Type B pancreatic cell (in vitro differentiated cells): ENCODE measurements around the gene RNU11. TPM values are rescaled to one million over a fixed set of nuclear protein-coding genes. Genes with fewer than 3 reads are reported as not detected.

ENCODE experiments used
- DNase-seq: peaks from one replicate; pipeline ENCODE4 v3.0.0; 2021; ENCODE audit warnings: mixed read lengths; ENCODE audit not compliant: unreplicated experiment; ENCODE audit errors: extremely low spot score
- H3K27ac Mint-ChIP-seq: 2 replicates; pipeline ENCODE4 v1.8.0; 2021; ENCODE audit warnings: mild to moderate bottlenecking, mixed read lengths
- H3K27me3 Mint-ChIP-seq: 2 replicates; pipeline ENCODE4 v1.8.0; 2021; ENCODE audit warnings: mixed read lengths
- H3K36me3 Mint-ChIP-seq: 2 replicates; pipeline ENCODE4 v1.8.0; 2021; ENCODE audit warnings: mixed read lengths
- H3K4me1 Mint-ChIP-seq: one replicate; pipeline ENCODE4 v1.8.0; 2021; ENCODE audit warnings: mixed read lengths; ENCODE audit not compliant: unreplicated experiment
- H3K4me3 Mint-ChIP-seq: 2 replicates; pipeline ENCODE4 v1.8.0; 2021; ENCODE audit warnings: mild to moderate bottlenecking, mixed read lengths
- H3K9me3 Mint-ChIP-seq: 2 replicates; pipeline ENCODE4 v1.8.0; 2021; ENCODE audit warnings: mixed read lengths
- total RNA-seq: library from RNA; stranded (reverse); gene quantifications from 2 replicates; pipeline ENCODE4 v1.2.1, GENCODE V29; 2021; ENCODE audit warnings: low replicate concordance
- TF ChIP-seq, protein P1 (sequence below): fragments of 200-600 bp; sonication (generic); conservative IDR thresholded peaks from 2 replicates; pipeline ENCODE4 v1.5.0; 2021; ENCODE audit warnings: antibody characterized with exemption, mild to moderate bottlenecking

The RNU11 gene
- total RNA-seq, 1 donor from 2014 or later = not detected

DNA sequence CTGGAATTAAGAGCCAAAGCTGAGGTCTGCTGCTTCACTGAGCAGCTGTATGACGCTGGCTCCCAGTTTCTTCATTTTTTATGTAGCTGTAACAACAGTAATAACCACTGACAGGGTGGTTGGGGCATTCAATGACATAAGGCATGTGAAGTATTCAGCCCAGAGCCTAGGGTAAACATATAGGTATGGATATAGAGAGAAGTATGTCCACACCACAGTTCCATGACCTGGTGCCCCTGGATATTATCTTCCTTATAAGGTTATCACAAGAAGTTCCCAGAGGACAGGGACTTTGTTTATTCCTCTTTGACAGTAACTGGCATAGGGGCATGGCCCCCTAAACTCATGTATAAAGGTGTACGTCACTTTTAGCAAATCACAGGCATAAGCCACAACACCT, 41.6 kb upstream of the RNU11 start:
- no peak for DNase-seq
- H3K27ac Mint-ChIP-seq = no peak overlapping the region
- no peaks in the 10 kb centered on the region for H3K9me3 Mint-ChIP-seq
- H3K4me3 Mint-ChIP-seq = no peak overlapping the region
- TF ChIP-seq, protein P1, sequence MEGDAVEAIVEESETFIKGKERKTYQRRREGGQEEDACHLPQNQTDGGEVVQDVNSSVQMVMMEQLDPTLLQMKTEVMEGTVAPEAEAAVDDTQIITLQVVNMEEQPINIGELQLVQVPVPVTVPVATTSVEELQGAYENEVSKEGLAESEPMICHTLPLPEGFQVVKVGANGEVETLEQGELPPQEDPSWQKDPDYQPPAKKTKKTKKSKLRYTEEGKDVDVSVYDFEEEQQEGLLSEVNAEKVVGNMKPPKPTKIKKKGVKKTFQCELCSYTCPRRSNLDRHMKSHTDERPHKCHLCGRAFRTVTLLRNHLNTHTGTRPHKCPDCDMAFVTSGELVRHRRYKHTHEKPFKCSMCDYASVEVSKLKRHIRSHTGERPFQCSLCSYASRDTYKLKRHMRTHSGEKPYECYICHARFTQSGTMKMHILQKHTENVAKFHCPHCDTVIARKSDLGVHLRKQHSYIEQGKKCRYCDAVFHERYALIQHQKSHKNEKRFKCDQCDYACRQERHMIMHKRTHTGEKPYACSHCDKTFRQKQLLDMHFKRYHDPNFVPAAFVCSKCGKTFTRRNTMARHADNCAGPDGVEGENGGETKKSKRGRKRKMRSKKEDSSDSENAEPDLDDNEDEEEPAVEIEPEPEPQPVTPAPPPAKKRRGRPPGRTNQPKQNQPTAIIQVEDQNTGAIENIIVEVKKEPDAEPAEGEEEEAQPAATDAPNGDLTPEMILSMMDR = no peak
- peaks cover 4% of the 10 kb centered on the region for H3K4me1 Mint-ChIP-seq
- H3K36me3 Mint-ChIP-seq = peaks cover 5% of the 10 kb centered on the region
- H3K27me3 Mint-ChIP-seq = no peaks in the 10 kb centered on the region

DNA sequence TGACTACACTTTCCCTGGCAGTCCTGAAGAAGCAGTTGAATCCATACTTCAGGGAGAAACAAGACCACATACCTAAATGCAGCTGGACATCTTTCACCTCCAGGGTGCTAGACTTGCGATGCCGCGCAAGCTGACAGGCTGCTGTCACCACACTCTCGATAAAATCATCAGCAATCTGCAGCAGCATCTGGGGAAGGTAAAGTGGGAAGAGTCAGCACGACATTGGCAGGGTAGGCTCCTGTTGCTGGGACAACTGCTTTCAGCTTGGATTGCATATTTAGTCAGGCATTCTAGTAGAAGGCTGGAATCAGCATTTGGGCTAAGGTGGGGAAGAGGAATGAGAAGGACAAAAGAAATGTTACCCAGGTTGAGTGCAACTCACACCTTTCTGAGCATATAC, 35.2 kb upstream of the RNU11 start:
- H3K9me3 Mint-ChIP-seq = no peaks in the 10 kb centered on the region
- DNase-seq = no peak
- no peak overlapping the region for H3K27ac Mint-ChIP-seq
- TF ChIP-seq, protein P1 = no peak
- H3K27me3 Mint-ChIP-seq = no peaks in the 10 kb centered on the region
- peaks cover 16% of the 10 kb centered on the region for H3K36me3 Mint-ChIP-seq
- no peaks in the 10 kb centered on the region for H3K4me1 Mint-ChIP-seq
- H3K4me3 Mint-ChIP-seq = no peak overlapping the region

DNA sequence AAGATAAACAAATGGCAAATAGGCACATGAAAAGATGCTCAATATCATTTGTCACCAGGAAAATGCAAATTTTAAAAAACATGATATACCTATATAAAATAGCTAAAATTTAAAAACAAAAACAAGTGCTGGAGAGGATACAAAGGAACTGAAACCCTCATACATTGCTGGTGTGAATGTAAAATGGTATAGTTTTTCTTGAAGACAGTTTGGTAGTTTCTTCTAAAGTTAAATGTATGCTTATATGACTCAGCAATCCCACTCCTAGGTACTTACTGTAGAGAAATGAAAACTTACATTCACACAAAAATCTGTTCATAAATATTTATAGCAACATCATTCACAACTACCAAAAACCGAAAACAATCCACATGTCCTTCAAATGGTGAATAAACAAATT, 16.7 kb upstream of the RNU11 start:
- H3K36me3 Mint-ChIP-seq = peaks cover 5% of the 10 kb centered on the region
- no peaks in the 10 kb centered on the region for H3K4me1 Mint-ChIP-seq
- TF ChIP-seq, protein P1 = no peak
- no peaks in the 10 kb centered on the region for H3K9me3 Mint-ChIP-seq
- H3K27ac Mint-ChIP-seq = no peak overlapping the region
- H3K4me3 Mint-ChIP-seq = no peak overlapping the region
- H3K27me3 Mint-ChIP-seq = no peaks in the 10 kb centered on the region
- DNase-seq = no peak

DNA sequence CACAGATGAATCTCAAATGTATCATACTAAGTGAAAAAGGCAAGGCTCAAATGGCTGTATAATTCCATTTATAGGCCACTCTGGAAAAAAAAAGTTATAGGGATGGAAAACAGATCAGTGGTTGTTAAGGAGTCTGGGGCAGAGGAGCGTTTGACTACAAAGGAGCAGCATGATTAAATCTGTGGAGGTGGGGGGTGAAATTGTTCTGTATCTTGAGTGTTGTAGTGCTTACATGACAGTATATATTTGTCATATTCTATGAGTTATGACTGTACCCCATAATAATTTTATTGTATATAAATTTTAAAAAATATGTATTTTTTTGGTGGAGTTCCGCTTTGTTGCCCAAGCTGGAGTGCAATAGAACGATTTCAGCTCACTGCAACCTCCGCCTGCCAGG, 15.8 kb upstream of the RNU11 start:
- Mint-ChIP-seq H3K4me3 (no peak overlapping the region), H3K9me3 (no peaks in the 10 kb centered on the region), H3K36me3 (peaks cover 5% of the 10 kb centered on the region), H3K4me1 (no peaks in the 10 kb centered on the region), H3K27ac (no peak overlapping the region), H3K27me3 (no peaks in the 10 kb centered on the region)
- DNase-seq = no peak
- TF ChIP-seq, protein P1 = no peak

DNA sequence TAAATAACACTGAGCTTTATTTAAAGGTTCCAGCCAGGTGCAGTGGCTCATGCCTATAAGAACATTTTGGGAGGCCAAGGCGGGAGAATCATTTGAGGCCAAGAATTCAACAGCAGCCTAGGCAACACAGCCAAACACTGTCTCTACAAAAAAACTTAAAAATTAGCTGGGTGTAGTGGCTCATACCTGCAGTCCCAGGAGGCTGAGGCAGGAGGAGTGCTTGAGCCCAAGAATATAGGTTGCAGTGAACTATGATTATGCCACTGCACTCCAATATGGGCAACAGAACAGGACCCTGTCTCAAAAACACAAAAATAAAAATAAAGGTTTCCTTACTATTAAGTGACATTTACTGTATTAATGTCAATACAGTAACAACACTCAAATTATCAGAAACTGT, 7.6 kb upstream of the RNU11 start:
- TF ChIP-seq, protein P1 = peak; percentile 50
- peaks cover 25% of the 10 kb centered on the region for H3K4me1 Mint-ChIP-seq
- H3K9me3 Mint-ChIP-seq = no peaks in the 10 kb centered on the region
- DNase-seq = no peak
- H3K36me3 Mint-ChIP-seq = no peaks in the 10 kb centered on the region
- H3K27me3 Mint-ChIP-seq = no peaks in the 10 kb centered on the region
- no peak overlapping the region for H3K27ac Mint-ChIP-seq
- peak overlapping the region; percentile 100 for H3K4me3 Mint-ChIP-seq
